Testis (tissue), 2 donors: Measurements from ENCODE around the gene GBF1.

ENCODE experiments used
- POLR2A ChIP-seq: fragments of 450-650 bp; IDR thresholded peaks from one replicate; pipeline ENCODE4 v1.6.1; 2017; ENCODE audit warnings: antibody characterized with exemption, mild to moderate bottlenecking, moderate library complexity
- TF ChIP-seq, protein P1 (sequence below), 3 experiments: fragments of 450-650 bp in 2 of 3; fragments of 200-600 bp in 1 of 3; sonication (generic) in 1 of 3; IDR thresholded peaks; one replicate each; pipeline ENCODE4 v1.5.1; 2016 to 2019; ENCODE audit warnings: antibody characterized with exemption in 3 of 3, mild to moderate bottlenecking in 2 of 3, moderate library complexity in 1 of 3

DNA sequence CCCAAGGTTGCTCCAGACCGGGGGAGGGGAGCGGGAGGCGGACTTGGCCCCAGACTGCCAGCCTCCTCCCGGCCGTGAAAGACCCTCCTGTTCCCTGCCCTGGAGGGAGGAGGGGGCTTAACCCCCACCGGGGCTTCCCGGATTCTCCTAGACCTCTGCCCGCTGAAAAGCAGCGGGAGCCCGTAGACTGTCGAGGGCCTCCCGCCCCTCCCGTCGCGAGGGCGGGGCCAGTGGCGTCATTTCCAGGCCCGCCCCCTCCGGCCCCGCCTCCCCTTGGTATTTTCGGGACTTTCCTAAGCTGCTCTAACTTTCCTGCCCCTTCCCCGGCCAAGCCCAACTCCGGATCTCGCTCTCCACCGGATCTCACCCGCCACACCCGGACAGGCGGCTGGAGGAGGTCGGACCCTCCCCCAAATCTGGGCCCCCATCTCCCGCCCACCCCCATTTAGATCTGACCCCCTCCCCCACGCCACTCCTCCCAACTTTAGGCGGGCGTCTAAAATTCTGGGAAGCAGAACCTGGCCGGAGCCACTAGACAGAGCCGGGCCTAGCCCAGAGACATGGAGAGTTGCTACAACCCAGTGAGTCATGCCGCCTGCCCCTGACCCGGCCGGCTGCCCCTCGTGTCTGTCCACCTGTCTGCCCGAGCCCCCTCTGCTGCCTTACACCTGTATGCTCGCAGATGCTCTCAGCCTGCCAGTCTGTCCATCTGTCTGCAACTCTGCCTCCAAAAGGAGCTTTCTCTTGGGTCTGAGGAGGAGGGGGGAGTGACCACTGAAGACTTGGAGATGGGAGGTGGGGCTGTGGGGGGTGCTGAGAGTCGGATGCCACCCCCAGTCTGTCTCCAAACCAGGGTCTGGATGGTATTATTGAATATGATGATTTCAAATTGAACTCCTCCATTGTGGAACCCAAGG, 150.3 kb downstream of the GBF1 start, which contains the start of gene NFKB2:
- TF ChIP-seq, protein P1, sequence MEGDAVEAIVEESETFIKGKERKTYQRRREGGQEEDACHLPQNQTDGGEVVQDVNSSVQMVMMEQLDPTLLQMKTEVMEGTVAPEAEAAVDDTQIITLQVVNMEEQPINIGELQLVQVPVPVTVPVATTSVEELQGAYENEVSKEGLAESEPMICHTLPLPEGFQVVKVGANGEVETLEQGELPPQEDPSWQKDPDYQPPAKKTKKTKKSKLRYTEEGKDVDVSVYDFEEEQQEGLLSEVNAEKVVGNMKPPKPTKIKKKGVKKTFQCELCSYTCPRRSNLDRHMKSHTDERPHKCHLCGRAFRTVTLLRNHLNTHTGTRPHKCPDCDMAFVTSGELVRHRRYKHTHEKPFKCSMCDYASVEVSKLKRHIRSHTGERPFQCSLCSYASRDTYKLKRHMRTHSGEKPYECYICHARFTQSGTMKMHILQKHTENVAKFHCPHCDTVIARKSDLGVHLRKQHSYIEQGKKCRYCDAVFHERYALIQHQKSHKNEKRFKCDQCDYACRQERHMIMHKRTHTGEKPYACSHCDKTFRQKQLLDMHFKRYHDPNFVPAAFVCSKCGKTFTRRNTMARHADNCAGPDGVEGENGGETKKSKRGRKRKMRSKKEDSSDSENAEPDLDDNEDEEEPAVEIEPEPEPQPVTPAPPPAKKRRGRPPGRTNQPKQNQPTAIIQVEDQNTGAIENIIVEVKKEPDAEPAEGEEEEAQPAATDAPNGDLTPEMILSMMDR (IDR thresholded peaks at IDR 0.05): no peak
- TF ChIP-seq POLR2A: no peak
